ENCODE measurements around the gene PIP5K1C. TPM values are rescaled to one million over a fixed set of nuclear protein-coding genes. Genes with fewer than 3 reads are reported as not detected.

PIP5K1C gene
- total and polyA plus RNA-seq, 10 donors: 6.2 to 41.9 (median 33.9) TPM

DNA sequence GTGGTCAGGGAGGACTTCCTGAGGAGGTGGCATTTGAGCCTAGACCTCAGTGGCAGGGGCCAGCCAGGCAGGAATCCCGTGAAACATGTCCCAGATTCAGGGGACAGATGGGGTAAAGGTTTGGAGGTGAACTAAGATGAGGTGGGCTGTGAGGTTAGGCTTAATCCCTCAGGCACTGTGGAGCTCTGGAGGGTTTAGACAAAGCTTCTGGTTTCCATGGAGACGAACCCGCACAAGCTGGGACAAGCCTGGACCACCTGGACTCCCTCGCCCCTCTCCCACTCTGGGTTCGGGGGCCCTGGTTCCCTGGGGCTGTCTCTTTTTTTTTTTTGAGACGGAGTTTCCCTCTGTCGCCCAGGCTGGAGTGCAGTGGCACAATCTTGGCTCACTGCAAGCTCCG, 23.6 kb upstream of the PIP5K1C start:
- DNase-seq: no peak
- Histone ChIP-seq H3K9me3 (no peaks in the 10 kb centered on the region), H3K36me3 (no peaks in the 10 kb centered on the region), H3K4me1 (peaks cover 4 to 31% (median 23%) of the 10 kb centered on the region in 6 donors), H3K27me3 (replicated peaks in 1 of 7) (peaks cover 0 to 72% (median 39%) of the 10 kb centered on the region in 7 donors), H3K27ac (no peak overlapping the region), H3K4me3 (no peak overlapping the region)
- intact Hi-C loops (cut with DNase I; ENCODE audit: low total_unique reads): no loop called here
- WGBS, 5 donors: 48 to 69% (median 52%) methylated on average over 8 of the region's 8 CpGs
- no peak for TF ChIP-seq POLR2A (IDR thresholded peaks at IDR 0.05)
- no peak for TF ChIP-seq POLR2AphosphoS5 (IDR thresholded peaks at IDR 0.05)
- TF ChIP-seq, protein P1, sequence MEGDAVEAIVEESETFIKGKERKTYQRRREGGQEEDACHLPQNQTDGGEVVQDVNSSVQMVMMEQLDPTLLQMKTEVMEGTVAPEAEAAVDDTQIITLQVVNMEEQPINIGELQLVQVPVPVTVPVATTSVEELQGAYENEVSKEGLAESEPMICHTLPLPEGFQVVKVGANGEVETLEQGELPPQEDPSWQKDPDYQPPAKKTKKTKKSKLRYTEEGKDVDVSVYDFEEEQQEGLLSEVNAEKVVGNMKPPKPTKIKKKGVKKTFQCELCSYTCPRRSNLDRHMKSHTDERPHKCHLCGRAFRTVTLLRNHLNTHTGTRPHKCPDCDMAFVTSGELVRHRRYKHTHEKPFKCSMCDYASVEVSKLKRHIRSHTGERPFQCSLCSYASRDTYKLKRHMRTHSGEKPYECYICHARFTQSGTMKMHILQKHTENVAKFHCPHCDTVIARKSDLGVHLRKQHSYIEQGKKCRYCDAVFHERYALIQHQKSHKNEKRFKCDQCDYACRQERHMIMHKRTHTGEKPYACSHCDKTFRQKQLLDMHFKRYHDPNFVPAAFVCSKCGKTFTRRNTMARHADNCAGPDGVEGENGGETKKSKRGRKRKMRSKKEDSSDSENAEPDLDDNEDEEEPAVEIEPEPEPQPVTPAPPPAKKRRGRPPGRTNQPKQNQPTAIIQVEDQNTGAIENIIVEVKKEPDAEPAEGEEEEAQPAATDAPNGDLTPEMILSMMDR (IDR thresholded peaks at IDR 0.05 in 8 of 11, conservative IDR thresholded peaks at IDR 0.05 in 3 of 11): no peak

DNA sequence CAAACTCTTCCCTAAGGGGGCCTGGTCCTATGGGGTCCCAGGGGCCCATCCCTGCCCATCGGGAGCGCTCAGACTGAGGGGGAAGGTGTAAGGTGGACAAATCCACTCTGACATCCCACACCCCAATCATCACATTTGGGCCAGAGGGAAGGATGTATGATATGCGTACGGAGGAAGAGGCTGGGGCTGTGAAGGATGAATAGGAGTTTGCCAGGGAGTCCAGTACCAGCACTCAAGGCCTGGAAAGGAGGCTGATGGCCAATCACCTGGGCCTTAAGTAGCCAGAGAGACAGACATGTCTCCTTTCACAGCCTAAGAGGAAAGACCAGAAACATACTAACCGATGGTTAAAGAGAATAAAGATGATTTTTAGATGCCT, 22.8 kb upstream of the PIP5K1C start:
- intact Hi-C loops (cut with DNase I; ENCODE audit: low total_unique reads): no loop called here
- no peak overlapping the region for H3K27ac ChIP-seq
- no peak for DNase-seq
- peaks cover 4 to 33% (median 23%) of the 10 kb centered on the region in 6 donors for H3K4me1 ChIP-seq
- H3K36me3 ChIP-seq: no peaks in the 10 kb centered on the region
- H3K9me3 ChIP-seq: no peaks in the 10 kb centered on the region
- no peak overlapping the region for H3K4me3 ChIP-seq
- peaks cover 0 to 78% (median 45%) of the 10 kb centered on the region in 7 donors for H3K27me3 ChIP-seq (replicated peaks in 1 of 7)
- WGBS, 5 donors: 70 to 84% (median 77%) methylated on average over 5 of the region's 5 CpGs
- TF ChIP-seq POLR2A (IDR thresholded peaks at IDR 0.05) (no peak), POLR2AphosphoS5 (IDR thresholded peaks at IDR 0.05) (no peak)
- TF ChIP-seq, protein P1 (IDR thresholded peaks at IDR 0.05 in 8 of 11, conservative IDR thresholded peaks at IDR 0.05 in 3 of 11): no peak

DNA sequence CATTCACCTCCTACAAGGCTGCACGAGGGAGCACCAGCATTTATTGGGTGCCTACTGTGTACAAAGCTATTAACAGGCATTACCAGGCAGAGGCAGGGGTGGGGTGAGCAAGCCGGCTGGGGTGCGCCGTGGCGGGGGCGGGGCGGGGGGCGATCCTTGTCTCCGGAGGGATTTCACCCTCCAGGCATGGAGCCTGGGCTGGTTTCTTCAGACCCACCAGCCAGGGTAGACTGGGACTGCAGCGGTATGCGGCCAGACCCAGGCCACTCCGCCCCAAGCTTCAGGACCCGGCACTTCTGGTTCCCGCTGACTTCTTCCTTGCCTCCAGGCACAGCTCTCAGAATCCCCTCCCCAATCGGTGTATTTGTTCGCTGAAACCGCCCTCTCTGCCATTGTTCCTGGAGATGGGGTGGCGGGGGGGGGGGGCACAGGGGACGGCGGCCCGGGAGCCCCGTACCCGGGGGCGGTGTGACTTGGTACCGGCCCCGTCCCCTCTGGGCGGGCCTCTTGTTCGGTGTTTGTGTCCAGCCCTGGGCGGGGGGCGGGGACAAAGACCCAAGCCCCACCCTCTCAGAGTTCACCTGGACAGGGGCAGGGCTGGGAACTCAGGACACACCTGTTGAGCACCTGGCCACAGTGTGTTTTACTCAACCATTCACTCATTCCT, 22.3 kb upstream of the PIP5K1C start:
- H3K9me3 ChIP-seq: no peaks in the 10 kb centered on the region
- no peaks in the 10 kb centered on the region for H3K36me3 ChIP-seq
- peaks cover 0 to 78% (median 45%) of the 10 kb centered on the region in 7 donors for H3K27me3 ChIP-seq (replicated peaks in 1 of 7)
- TF ChIP-seq POLR2A (IDR thresholded peaks at IDR 0.05) (no peak), POLR2AphosphoS5 (IDR thresholded peaks at IDR 0.05) (no peak)
- TF ChIP-seq, protein P1 (IDR thresholded peaks at IDR 0.05 in 8 of 11, conservative IDR thresholded peaks at IDR 0.05 in 3 of 11): no peak
- H3K4me1 ChIP-seq: peaks cover 4 to 33% (median 23%) of the 10 kb centered on the region in 6 donors
- 1 to 13% (median 9%) methylated on average over 7 to 30 of the region's 30 CpGs for WGBS, 5 donors
- H3K27ac ChIP-seq: no peak overlapping the region
- no peak for DNase-seq
- H3K4me3 ChIP-seq: peak overlapping the region in 2 of 8 donors; percentile 35 to 72
- intact Hi-C loops (cut with DNase I; ENCODE audit: low total_unique reads): no loop called here

DNA sequence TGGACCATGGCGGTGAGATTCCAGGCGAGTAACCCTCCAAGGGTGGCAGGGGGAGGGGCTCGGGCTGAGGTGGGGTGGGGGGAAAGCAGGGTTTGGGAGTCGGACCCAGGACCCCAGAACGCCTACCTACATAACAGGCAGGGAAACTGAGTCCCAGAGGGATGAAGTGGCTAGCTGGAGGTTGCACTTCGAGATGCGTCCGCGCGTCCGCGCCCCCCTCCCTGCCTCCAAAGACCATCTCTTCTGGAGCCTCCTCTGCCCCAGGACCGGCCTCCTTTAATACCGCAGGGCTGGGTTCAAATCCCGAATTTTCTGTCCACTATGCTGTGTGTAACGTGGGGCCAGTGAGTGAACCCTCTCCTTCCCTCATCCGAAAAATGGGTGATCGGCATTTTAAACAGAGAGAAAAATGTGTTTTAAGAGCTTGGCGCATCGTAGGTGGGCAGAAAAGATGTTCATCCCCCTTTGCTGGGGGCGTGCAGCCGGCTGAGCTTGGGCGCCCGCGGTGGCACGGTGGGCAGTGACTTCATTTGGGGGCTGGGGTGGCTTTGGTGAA, 21.7 kb upstream of the PIP5K1C start:
- DNase-seq: no peak
- H3K4me3 ChIP-seq: peak overlapping the region in 7 of 8 donors; percentile 8 to 72 (median 34)
- H3K27ac ChIP-seq: no peak overlapping the region
- intact Hi-C loops (cut with DNase I; ENCODE audit: low total_unique reads): no loop called here
- H3K36me3 ChIP-seq: no peaks in the 10 kb centered on the region
- 3 to 7% (median 4%) methylated on average over 21 to 26 of the region's 26 CpGs for WGBS, 5 donors
- no peak for TF ChIP-seq POLR2AphosphoS5 (IDR thresholded peaks at IDR 0.05)
- no peak for TF ChIP-seq POLR2A (IDR thresholded peaks at IDR 0.05)
- TF ChIP-seq, protein P1 (IDR thresholded peaks at IDR 0.05 in 8 of 11, conservative IDR thresholded peaks at IDR 0.05 in 3 of 11): no peak
- H3K27me3 ChIP-seq (replicated peaks in 1 of 7): peaks cover 0 to 78% (median 45%) of the 10 kb centered on the region in 7 donors
- peaks cover 4 to 33% (median 23%) of the 10 kb centered on the region in 6 donors for H3K4me1 ChIP-seq
- H3K9me3 ChIP-seq: no peaks in the 10 kb centered on the region
